IgD-negative memory B cell (primary cell): ENCODE measurements around the gene PGLYRP1. TPM values are rescaled to one million over a fixed set of nuclear protein-coding genes. Genes with fewer than 3 reads are reported as not detected.
A peak's percentile ranks its signal among the peaks of the same experiment; 100 is the strongest.

ENCODE experiments used
- H3K27ac Mint-ChIP-seq, 3 donors: one replicate each; pipeline ENCODE4 v1.8.0; 2020 to 2022; ENCODE audit warnings: mild to moderate bottlenecking in 3 of 3, mixed read lengths in 3 of 3, moderate library complexity in 1 of 3
- H3K27me3 Mint-ChIP-seq: one replicate; pipeline ENCODE4 v1.8.0; 2021; ENCODE audit warnings: mixed read lengths
- H3K36me3 Mint-ChIP-seq: one replicate; pipeline ENCODE4 v1.8.0; 2020; ENCODE audit warnings: mild to moderate bottlenecking, mixed read lengths
- H3K4me1 Mint-ChIP-seq, 3 donors: one replicate each; pipeline ENCODE4 v1.8.0; 2020 to 2022; ENCODE audit warnings: mixed read lengths in 3 of 3, mild to moderate bottlenecking in 1 of 3
- H3K4me3 Mint-ChIP-seq, 4 donors: one replicate each; pipeline ENCODE4 v1.8.0; 2020 to 2022; ENCODE audit warnings: mild to moderate bottlenecking in 4 of 4, mixed read lengths in 4 of 4, moderate library complexity in 3 of 4
- H3K9me3 Mint-ChIP-seq, 3 donors: one replicate each; pipeline ENCODE4 v1.8.0; 2020 to 2021; ENCODE audit warnings: mixed read lengths in 3 of 3, mild to moderate bottlenecking in 1 of 3
- polyA plus RNA-seq: library from polyadenylated mRNA; unstranded; fragments of 300-500 nt; fragmentation: Illumina TruSeq; gene quantifications from one replicate; pipeline ENCODE4 v1.2.3, GENCODE V29; 2021

Gene PGLYRP1
- polyA plus RNA-seq, 1 donor from 2014 or later = not detected

GRCh38 chr19:46040952-46041500 lies 18.2 kb upstream of the PGLYRP1 start, which contains the start of gene IGFL4:
IGFL4 (minus strand) TSS chr19:46041002; CDS start chr19:46040962, 40 bp downstream.
- Mint-ChIP-seq H3K9me3 (peaks cover 3 to 19% (median 10%) of the 10 kb centered on the region in 3 donors), H3K27me3 (peaks cover 30% of the 10 kb centered on the region), H3K4me3 (no peak within 1 kb of the TSS), H3K36me3 (peaks cover 1% of the 10 kb centered on the region), H3K27ac (no peak within 1 kb of the TSS), H3K4me1 (peaks cover 0 to 1% (median 0%) of the 10 kb centered on the region in 3 donors)

DNA sequence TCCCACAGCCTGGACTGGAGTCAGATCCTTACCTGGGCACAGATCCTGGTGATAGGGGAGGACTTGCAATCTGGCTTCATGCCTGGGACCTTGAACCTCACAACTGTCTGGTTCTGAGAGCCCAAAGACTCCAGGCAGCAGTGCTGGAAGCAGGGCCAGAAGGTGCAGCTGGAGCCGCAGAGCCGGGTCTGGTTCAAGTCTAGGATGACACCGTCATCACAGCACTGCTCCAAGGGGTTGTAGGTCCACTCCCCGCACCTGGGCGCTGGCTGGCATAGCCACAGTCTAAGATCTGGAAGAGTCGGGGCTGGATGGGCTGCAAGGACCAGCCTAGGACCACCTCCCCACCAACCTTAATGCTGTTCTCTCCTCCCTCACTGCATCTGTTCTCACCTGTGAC lies 17.3 kb upstream of the PGLYRP1 start:
- H3K27ac Mint-ChIP-seq = no peak overlapping the region
- peaks cover 1% of the 10 kb centered on the region for H3K36me3 Mint-ChIP-seq
- peaks cover 0 to 1% (median 0%) of the 10 kb centered on the region in 3 donors for H3K4me1 Mint-ChIP-seq
- H3K9me3 Mint-ChIP-seq = peaks cover 3 to 14% (median 4%) of the 10 kb centered on the region in 3 donors
- H3K27me3 Mint-ChIP-seq = peaks cover 32% of the 10 kb centered on the region
- H3K4me3 Mint-ChIP-seq = no peak overlapping the region

- Mint-ChIP-seq H3K27me3 (peaks cover 23% of the 10 kb centered on the region), H3K4me3 (no peak overlapping the region), H3K36me3 (peaks cover 1% of the 10 kb centered on the region), H3K9me3 (peaks cover 0 to 5% (median 3%) of the 10 kb centered on the region in 3 donors), H3K27ac (no peak overlapping the region), H3K4me1 (peaks cover 0 to 1% (median 0%) of the 10 kb centered on the region in 3 donors)
Measured at GRCh38 chr19:46036744-46037128, 13.9 kb upstream of the PGLYRP1 start.

GRCh38 chr19:46035986-46036743 lies 13.3 kb upstream of the PGLYRP1 start:
- peaks cover 0 to 1% (median 0%) of the 10 kb centered on the region in 3 donors for H3K4me1 Mint-ChIP-seq
- H3K9me3 Mint-ChIP-seq = peaks cover 0 to 5% (median 3%) of the 10 kb centered on the region in 3 donors
- H3K36me3 Mint-ChIP-seq = peaks cover 1% of the 10 kb centered on the region

GRCh38 chr19:46035546-46035945 lies 12.7 kb upstream of the PGLYRP1 start:
- Mint-ChIP-seq H3K27me3 (peaks cover 14% of the 10 kb centered on the region), H3K36me3 (peaks cover 1% of the 10 kb centered on the region), H3K27ac (no peak overlapping the region), H3K4me1 (no peaks in the 10 kb centered on the region), H3K4me3 (no peak overlapping the region), H3K9me3 (peaks cover 0 to 5% (median 3%) of the 10 kb centered on the region in 3 donors)

More at GRCh38 chr19:46035986-46036743, 13.3 kb upstream of the PGLYRP1 start:
- H3K27me3 Mint-ChIP-seq = peaks cover 19% of the 10 kb centered on the region
- no peak overlapping the region for H3K27ac Mint-ChIP-seq
- H3K4me3 Mint-ChIP-seq = no peak overlapping the region

DNA sequence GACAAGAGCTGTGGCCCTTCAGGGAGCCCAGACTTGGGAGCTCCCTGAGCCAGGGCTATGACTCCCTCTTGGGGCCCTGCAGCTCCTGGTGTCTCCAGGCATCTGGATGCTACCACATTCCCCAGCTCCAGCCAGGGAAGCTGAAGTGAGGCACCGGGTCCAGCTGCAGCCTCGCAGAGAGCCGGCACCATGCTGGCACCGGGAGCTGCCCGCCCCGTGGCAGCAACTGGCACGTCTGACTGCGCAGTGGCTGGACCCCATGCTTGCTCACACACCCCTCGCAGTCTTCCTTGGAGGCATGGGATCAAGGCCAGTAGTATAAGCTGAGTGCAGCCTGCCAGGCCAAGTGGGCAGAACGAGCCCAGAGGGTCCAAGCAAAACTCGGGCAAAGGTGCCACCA lies 10.5 kb upstream of the PGLYRP1 start:
- Mint-ChIP-seq H3K4me1 (peaks cover 0 to 3% (median 2%) of the 10 kb centered on the region in 3 donors), H3K27ac (no peak overlapping the region), H3K9me3 (peaks cover 0 to 3% (median 3%) of the 10 kb centered on the region in 3 donors), H3K4me3 (peak overlapping the region in 1 of 4 donors; percentile 47), H3K36me3 (peaks cover 1% of the 10 kb centered on the region), H3K27me3 (peaks cover 8% of the 10 kb centered on the region)

GRCh38 chr19:46032597-46033025 lies 9.8 kb upstream of the PGLYRP1 start:
- H3K36me3 Mint-ChIP-seq = peaks cover under 1% of the 10 kb centered on the region
- no peak overlapping the region for H3K4me3 Mint-ChIP-seq
- peaks cover 8% of the 10 kb centered on the region for H3K27me3 Mint-ChIP-seq
- H3K9me3 Mint-ChIP-seq = peaks cover 0 to 3% (median 2%) of the 10 kb centered on the region in 3 donors
- peaks cover 0 to 3% (median 2%) of the 10 kb centered on the region in 3 donors for H3K4me1 Mint-ChIP-seq
- H3K27ac Mint-ChIP-seq = no peak overlapping the region

DNA sequence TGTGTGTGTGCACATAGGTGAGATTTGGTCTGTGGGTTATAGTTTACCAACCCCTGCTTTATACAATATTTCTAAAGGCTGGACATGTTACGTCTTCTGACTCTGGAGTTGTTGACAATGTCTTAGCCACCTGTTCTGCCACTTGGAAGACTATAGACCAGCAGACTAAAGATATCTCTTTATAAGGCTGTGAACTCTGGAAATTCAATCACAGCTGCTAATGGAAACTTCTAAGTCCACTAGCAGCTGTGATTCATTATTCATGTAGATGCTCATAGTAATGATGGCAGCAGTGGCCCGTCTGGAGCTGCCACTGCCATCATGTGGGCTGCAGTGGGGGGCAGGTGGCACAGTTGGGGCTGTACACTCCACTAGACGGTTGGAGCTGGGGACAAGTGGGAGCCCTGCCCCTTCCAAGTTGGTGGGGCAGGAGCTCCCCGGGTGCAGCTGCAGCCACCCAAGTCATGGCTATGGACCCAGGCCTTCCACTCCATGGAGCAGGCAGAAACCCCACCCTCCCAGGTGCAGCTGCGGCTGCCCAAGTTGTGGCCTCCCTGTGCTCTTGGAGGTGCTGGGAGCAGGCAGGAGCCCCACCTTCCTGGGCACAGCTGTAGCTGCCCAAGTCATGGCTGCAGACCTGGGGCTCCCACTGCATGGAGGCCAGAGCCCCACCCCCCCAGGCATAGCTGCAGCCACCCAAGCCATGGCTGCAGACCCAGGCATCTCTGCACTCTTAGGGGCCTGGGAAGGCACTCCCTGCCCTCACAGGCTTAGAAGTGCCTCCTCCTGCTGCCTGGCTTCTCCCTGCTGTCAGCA lies 9.1 kb upstream of the PGLYRP1 start:
- H3K36me3 Mint-ChIP-seq = no peaks in the 10 kb centered on the region
- no peak overlapping the region for H3K4me3 Mint-ChIP-seq
- H3K9me3 Mint-ChIP-seq = peaks cover 0 to 3% (median 0%) of the 10 kb centered on the region in 3 donors
- peaks cover 0 to 3% (median 2%) of the 10 kb centered on the region in 3 donors for H3K4me1 Mint-ChIP-seq
- no peak overlapping the region for H3K27ac Mint-ChIP-seq
- peaks cover 8% of the 10 kb centered on the region for H3K27me3 Mint-ChIP-seq

DNA sequence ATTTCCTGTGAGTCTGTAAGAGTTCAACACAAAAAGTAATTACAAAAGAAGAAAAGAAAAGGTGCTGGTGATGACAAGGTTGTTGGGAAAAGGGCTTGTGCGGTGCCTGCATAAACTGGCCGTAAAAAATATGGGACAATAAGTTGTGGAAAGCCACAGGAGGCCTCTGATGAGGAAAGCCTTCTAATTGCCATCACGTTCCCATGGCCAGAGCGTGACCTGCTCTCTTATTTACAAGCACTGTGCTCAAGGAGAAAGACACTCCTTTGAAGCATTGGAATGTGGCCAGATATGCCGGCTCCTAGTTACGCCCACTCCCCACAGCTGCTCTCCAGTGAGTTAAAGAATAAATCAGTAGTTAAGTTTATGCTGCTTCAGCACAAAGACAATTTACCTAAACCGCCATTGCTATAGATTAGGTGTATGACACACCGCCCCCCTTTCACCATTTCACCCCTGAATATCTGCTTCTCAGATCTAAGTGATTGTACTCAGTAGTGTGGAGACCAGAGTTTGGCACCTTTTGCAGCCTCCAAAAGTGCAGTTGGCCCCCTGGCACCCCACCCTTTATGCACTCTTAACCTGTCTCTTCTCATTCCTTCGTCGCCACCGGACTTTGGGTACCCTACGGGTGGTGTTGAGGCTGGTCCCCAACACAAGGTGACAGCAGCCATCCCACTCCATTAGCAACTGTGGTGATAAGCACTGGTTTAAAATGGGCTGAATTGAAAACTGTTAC lies 8.1 kb upstream of the PGLYRP1 start:
- Mint-ChIP-seq H3K9me3 (peaks cover 0 to 2% (median 1%) of the 10 kb centered on the region in 3 donors), H3K4me1 (peaks cover 0 to 3% (median 2%) of the 10 kb centered on the region in 3 donors), H3K27ac (no peak overlapping the region), H3K27me3 (peaks cover 18% of the 10 kb centered on the region), H3K36me3 (no peaks in the 10 kb centered on the region), H3K4me3 (no peak overlapping the region)

GRCh38 chr19:46025835-46026234 lies 3.0 kb upstream of the PGLYRP1 start:
- H3K4me1 Mint-ChIP-seq = peaks cover 0 to 3% (median 2%) of the 10 kb centered on the region in 3 donors
- H3K4me3 Mint-ChIP-seq = no peak overlapping the region
- peaks cover 0 to 5% (median 1%) of the 10 kb centered on the region in 3 donors for H3K9me3 Mint-ChIP-seq
- H3K27me3 Mint-ChIP-seq = peaks cover 29% of the 10 kb centered on the region
- no peak overlapping the region for H3K27ac Mint-ChIP-seq
- H3K36me3 Mint-ChIP-seq = no peaks in the 10 kb centered on the region

DNA sequence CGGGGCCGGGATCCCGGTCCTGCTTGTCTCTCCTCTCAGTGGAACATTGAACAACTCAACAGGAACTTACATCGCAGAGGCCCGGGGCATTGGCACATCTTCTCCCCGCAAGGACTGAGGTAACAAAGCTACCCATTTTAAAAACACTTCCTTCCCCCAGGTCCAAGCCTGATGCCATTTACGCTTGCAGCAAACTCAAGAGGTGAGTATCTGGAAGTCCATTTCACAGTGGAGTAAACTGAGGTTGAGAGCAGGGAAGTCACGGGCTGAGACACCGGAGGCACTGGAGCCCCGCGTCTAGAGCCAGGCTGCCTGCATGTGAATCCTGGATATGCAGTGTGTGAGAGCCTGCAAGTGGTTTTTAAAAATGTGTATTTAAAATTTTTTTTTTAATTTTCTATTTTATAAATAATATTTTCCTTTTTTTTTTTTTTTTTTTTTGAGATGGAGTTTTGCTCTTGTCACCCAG lies 492 bp upstream of the PGLYRP1 start:
- H3K27me3 Mint-ChIP-seq = peaks cover 25% of the 10 kb centered on the region
- H3K4me3 Mint-ChIP-seq = no peak overlapping the region
- H3K36me3 Mint-ChIP-seq = no peaks in the 10 kb centered on the region
- peaks cover 0 to 1% (median 0%) of the 10 kb centered on the region in 3 donors for H3K4me1 Mint-ChIP-seq
- H3K9me3 Mint-ChIP-seq = peaks cover 0 to 5% (median 1%) of the 10 kb centered on the region in 3 donors
- H3K27ac Mint-ChIP-seq = no peak overlapping the region

DNA sequence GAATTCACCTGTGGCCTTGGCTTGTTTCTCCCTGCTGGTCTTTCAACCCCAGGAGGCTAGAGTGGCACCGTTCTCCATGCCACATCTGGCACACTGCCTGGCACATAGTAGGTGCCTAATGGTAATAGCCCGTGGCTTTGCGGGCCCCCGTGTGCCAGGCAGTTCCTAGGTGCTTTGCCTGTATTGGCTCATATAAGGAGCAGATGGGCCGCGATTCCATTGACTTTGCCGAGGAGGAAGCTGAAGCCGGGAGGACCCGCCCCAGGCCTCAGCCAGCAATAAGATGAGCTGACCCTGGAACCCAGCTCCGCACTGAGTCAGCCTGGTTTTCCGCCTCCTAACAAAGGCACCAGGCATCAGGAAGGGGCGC lies 807 bp downstream of the PGLYRP1 start:
- no peak overlapping the region for H3K27ac Mint-ChIP-seq
- peaks cover 25% of the 10 kb centered on the region for H3K27me3 Mint-ChIP-seq
- no peak overlapping the region for H3K4me3 Mint-ChIP-seq
- H3K4me1 Mint-ChIP-seq = peaks cover 0 to 1% (median under 1%) of the 10 kb centered on the region in 3 donors
- H3K9me3 Mint-ChIP-seq = peaks cover 0 to 5% (median 1%) of the 10 kb centered on the region in 3 donors
- H3K36me3 Mint-ChIP-seq = no peaks in the 10 kb centered on the region

GRCh38 chr19:46021531-46022041 lies 1.3 kb downstream of the PGLYRP1 start:
- Mint-ChIP-seq H3K27ac (no peak overlapping the region), H3K9me3 (peaks cover 0 to 5% (median 1%) of the 10 kb centered on the region in 3 donors), H3K4me1 (peaks cover 1 to 3% (median 2%) of the 10 kb centered on the region in 3 donors), H3K4me3 (no peak overlapping the region), H3K36me3 (no peaks in the 10 kb centered on the region), H3K27me3 (peaks cover 21% of the 10 kb centered on the region)

GRCh38 chr19:46020819-46021125 lies 2.1 kb downstream of the PGLYRP1 start:
- H3K4me3 Mint-ChIP-seq = no peak overlapping the region
- H3K4me1 Mint-ChIP-seq = peaks cover 1 to 3% (median 2%) of the 10 kb centered on the region in 3 donors
- no peaks in the 10 kb centered on the region for H3K36me3 Mint-ChIP-seq
- peaks cover 0 to under 1% (median 0%) of the 10 kb centered on the region in 3 donors for H3K9me3 Mint-ChIP-seq
- H3K27me3 Mint-ChIP-seq = peaks cover 13% of the 10 kb centered on the region
- no peak overlapping the region for H3K27ac Mint-ChIP-seq
